Measurements from ENCODE around the gene KRTAP12-1. TPM values are rescaled to one million over a fixed set of nuclear protein-coding genes. Genes with fewer than 3 reads are reported as not detected.
"Not testable (repeated sequence)": the region's sequence is repeated elsewhere in the genome, so short reads cannot be mapped to it uniquely, and the experiment has no call there.

The KRTAP12-1 gene
- total RNA-seq, 1 donor from 2014 or later, result not detected

DNA sequence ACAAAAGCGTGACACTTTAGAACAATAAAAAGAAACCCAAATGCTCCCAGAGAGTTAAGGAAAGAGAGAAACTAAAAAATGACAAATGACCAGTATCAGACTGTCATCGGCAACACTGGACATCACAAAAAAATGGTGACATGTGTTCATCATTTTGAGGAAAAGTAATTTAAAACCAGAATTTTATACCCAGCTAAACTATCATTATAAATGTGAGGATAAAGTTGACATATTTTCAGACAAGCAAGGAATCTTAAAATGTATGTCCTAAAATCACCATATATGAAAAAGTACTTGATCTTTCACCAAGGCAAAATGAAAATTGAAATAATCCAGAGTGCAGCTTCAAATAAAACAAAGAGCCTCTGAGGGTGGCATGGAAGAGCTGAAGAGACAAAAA, 37.1 kb downstream of the KRTAP12-1 start:
- no peak for ATAC-seq

DNA sequence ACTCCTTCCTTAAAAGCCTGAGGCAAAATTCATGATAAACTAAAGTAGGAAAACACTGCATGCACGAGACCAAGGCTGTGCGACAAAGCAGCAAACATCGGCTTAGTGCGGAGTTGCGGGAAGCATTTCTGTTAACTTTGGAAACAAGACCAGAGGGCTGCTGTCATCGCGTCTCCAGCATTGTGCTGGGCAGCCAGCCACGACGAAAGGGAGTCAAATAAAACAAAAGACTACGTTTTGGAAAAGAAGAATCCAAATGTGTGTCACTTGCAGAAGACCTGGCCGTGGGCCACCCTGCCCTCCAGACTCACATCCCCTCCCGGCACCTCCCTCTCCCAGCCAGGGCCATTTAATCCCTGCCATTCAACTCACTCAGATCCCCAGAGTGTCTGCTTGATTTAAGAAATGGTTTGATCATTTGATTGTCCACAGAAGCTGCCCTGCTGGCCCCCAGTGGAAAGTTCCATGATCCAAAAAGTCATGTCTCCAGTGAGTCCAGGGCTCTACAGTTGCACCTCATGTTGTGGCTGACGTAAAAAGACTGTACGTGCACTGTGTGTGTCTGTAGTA, 38.1 kb downstream of the KRTAP12-1 start:
- no peak for ATAC-seq

DNA sequence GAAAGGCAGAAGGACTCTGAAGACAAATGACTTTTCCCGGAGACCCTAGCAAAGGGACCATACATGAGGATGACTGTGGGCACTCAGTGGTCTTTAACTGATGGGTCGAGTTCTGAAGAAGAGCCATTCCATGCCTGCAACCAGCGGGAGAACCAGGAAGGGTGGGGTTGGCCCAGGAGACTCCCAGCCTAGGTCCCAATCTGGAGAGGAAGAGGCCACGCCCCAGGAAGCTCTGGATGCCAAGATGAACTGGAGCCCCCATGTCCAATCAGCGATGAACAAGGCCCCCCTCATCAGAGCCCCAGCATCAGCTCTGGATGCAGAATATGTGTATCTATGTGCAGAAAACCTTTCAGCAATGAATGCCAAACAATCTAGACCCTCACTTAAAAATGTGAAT, 41.2 kb downstream of the KRTAP12-1 start:
- ATAC-seq, result no peak

DNA sequence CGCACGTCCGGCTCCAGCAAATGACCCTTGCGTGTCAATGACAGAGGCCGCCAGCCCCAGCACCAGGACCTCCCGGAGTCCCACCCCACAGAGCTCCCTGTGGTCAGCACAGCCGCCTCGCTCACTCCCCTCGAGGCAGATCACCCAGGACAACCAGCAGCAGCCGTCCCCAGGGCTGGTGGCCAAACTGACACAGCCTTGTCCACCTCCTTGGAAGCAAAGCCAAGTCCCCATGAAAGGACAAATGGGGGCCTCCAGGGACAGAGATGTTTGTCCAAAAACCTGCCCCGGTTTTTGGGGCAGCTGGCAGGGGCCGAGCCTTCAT, 42.7 kb downstream of the KRTAP12-1 start:
- no peak for ATAC-seq

DNA sequence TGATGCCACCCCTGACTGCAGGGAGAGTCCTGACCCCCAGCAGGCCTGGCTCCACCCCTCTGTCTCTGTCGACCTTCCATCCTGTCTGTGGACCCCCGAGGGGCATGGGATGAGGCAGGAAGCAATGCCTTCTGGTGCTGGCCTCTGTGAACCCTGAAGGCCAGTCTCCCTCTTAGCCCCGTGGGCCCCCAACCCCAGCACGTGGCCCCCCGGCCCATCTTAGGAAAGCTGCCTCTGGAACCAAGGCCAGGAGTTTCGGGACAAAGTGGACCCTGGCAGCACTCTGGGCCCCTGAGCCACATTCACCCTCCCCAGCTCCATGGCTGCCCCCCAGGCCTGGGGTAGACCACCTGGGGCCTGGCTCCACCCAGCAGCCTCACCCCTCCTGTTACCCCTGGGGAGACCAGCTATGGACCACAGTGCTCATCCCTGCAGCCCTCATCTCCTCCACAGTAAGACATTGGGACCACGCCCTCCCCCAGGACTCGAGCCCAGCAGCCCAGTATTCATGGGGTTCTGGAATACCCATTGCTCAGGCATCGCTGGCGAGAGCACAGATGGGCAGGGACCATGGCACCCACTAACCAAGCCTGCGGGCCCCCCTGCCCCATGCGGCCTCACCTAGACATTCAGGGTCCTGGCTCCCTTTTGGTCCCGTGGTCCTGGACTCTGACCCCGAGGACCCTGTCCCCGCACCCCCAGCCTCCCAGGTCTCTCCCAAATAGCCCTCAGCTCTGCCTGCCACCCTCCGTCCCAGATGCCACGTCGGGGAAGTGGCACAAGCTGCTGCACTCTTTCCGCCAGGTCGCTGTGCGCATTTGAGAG, 43.2 kb downstream of the KRTAP12-1 start:
- peak; percentile 15 for ATAC-seq

DNA sequence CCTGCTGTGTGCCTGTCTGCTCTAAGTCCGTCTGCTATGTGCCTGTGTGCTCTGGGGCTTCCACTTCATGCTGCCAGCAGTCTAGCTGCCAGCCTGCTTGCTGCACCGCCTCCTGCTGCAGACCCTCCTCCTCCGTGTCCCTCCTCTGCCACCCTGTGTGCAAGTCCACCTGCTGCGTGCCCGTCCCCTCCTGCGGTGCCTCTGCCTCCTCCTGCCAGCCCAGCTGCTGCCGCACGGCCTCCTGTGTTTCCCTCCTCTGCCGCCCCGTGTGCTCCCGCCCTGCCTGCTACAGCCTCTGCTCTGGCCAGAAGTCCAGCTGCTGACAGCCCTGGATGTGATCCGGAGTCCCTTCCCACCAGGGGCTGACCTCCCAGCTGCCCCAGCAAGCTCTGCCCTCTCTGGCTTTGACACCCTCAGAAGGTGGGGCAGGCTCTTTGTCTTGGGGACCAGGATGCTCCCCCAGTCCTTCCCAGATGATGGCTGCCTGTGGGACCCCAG, 44.1 kb downstream of the KRTAP12-1 start:
- ATAC-seq, result not testable (repeated sequence)

DNA sequence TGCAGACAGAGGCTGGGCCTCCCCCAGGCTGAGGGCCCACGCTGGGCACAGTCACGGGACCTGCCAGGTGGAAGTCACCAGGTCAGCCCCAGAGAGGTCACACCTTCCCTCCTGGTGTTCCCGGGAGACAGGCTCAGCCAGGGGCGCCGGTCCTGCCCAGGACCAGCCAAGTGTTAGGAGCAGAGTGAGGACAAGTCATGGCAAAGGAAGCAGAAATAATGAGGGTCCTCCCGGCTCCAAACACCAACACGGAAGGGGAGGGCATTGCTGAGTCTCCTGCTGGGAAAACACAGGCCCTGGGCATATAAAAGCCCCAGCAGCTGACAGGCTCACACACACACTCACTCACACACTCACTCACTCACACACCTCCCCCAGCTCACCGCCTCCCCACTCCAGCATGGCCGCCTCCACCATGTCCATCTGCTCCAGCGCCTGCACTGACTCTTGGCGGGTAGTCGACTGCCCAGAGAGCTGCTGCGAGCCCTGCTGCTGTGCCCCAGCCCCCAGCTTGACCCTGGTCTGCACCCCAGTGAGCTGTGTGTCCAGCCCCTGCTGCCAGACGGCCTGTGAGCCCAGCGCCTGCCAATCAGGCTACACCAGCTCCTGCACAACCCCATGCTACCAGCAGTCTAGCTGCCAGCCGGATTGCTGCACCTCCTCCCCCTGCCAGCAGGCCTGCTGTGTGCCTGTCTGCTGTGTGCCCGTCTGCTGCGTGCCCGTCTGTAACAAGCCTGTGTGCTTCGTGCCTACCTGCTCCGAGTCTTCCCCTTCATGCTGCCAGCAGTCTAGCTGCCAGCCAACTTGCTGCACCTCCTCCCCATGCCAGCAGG, 44.7 kb downstream of the KRTAP12-1 start, which contains the start of gene KRTAP10-10:
TSS of gene KRTAP10-10 (plus strand) at position 339 of the 833 bp plus-strand sequence. CDS start at position 401, 62 bp downstream.
- no peak for ATAC-seq

DNA sequence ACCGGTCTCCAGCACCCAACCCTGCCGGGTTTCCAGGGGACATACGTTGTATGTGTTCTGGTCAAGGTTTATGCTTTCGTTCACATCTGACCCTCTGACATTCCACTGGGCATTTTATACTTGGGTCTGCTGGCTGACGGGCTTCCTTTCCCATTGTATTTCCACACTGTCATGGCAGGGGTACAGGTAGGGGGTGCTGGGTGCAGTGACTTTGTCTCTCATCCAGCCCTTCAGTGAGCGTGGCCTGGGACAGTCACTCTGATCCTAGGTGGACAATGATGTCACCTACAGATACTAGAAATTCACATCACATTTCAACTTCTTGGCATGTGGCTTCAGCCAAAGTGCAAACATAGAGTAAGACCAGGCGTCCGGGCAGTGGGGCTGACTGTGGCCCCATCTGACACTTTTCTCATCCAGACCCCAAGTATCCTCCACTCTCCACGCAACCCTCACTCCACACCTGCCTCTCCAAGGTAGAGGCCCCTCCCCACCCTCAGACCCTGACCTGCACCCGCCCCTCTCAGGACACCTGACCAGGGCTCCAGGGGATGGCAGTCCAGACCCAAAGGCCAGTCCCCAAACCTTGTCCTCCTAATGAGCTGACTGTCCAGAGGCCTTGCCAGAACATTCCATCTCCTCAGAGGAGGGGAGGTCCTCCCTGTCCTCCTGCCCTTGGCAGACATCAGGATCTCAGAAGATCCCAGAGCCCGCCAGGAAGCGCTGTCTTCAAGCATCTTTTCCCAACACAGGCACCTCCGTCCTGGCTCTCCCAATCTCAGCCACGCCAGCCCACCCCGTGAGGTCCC, 45.5 kb downstream of the KRTAP12-1 start:
- no peak for ATAC-seq

DNA sequence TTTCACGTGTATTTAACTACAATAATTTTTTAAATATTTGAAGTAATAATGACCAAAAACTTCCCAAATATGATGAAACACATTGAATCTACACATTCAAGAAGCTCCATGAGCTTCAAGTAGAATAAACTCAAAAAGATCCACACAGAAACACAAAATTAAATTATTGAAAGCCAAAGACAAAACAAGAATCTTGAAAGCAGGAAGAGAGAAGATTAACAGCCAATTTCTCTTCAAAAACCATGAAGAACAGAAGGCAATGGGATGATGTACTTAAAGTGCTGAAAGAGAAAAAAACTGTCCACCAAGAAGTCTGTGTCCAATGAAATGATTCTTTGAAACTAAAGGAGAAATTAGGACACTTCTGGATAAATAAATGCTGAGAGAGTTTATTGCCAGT, 49.9 kb downstream of the KRTAP12-1 start:
- ATAC-seq, result no peak

Other genes starting within 250 kb of the KRTAP12-1 start
- gene LRRC3, start 226.7 kb downstream of the KRTAP12-1 start, total RNA-seq, result 0.72 TPM
- gene KRTAP10-1, start 142.0 kb downstream of the KRTAP12-1 start, total RNA-seq, result not detected
- gene KRTAP10-2, start 130.7 kb downstream of the KRTAP12-1 start, total RNA-seq, result not detected
- gene KRTAP10-3, start 123.4 kb downstream of the KRTAP12-1 start, total RNA-seq, result not detected
- gene KRTAP10-4, start 108.4 kb downstream of the KRTAP12-1 start, total RNA-seq, result not detected
- not detected for gene KRTAP10-5, start 101.6 kb downstream of the KRTAP12-1 start, total RNA-seq
- not detected for gene KRTAP10-6, start 89.7 kb downstream of the KRTAP12-1 start, total RNA-seq
- gene KRTAP10-7, start 81.6 kb downstream of the KRTAP12-1 start, total RNA-seq, result not detected
- not detected for gene KRTAP10-8, start 70.1 kb downstream of the KRTAP12-1 start, total RNA-seq
- not detected for gene KRTAP10-9, start 55.1 kb downstream of the KRTAP12-1 start, total RNA-seq
- gene KRTAP10-10, start 44.8 kb downstream of the KRTAP12-1 start, total RNA-seq, result not detected
- not detected for gene KRTAP10-11, start 35.7 kb downstream of the KRTAP12-1 start, total RNA-seq
- gene KRTAP12-4, start 27.5 kb downstream of the KRTAP12-1 start, total RNA-seq, result not detected
- gene KRTAP12-3, start 24.2 kb downstream of the KRTAP12-1 start, total RNA-seq, result not detected
- not detected for gene KRTAP12-2, start 15.2 kb downstream of the KRTAP12-1 start, total RNA-seq
- not detected for gene KRTAP10-12, start 15.0 kb upstream of the KRTAP12-1 start, total RNA-seq
- gene TSPEAR, start 29.4 kb upstream of the KRTAP12-1 start, total RNA-seq, result 0.08 TPM
- 35.8 TPM for gene UBE2G2, start 119.7 kb upstream of the KRTAP12-1 start, total RNA-seq
- 51.9 TPM for gene SUMO3, start 135.9 kb upstream of the KRTAP12-1 start, total RNA-seq
- gene PTTG1IP, start 191.5 kb upstream of the KRTAP12-1 start, total RNA-seq, result 67.1 TPM
- 7.1 TPM for gene ITGB2, start 238.7 kb upstream of the KRTAP12-1 start, total RNA-seq

Data from esophagus mucosa (tissue), 1 donor.